ENCODE data around the gene FDXR.

DNA sequence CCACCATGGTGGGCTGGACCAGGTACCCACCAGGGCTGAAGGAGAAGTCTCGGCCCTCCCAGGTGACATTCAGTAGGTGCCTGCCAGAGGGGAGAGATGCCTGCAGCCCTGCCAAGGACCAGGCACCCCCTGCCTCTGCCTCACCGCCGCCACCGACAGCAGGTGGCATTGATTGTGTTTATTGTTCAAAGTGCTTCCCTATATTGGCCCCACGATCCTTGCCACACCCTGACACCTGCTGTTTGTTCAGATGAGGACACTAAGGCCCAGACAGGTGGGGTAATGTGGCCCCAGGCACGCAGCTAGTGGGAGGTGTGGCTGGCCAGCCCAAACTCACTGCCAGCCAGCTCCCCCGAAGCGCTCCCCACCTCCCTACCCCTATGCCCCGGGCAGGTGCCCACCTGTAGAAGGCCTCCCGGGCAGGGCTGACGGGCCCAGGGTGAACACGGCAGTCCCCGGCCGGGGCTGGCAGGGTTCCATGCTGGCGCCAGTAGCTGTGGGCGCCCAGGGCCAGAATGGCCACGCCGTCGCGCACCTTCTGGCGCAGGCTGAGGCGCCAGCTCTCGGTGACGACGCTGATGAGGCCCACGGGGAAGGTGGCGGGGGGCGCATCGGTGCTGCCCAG, 21.1 kb downstream of the FDXR start:
- TF ChIP-seq POLR2A (IDR thresholded peaks at IDR 0.05; ENCODE audit: low read length) (no peak), GATA1 (IDR thresholded peaks at IDR 0.05; ENCODE audit: low read depth, low read length) (no peak)

All from erythroblast (primary cell).